ENCODE measurements around the gene NPEPL1.
A peak's percentile ranks its signal among the peaks of the same experiment; 100 is the strongest.

Gene NPEPL1

DNA sequence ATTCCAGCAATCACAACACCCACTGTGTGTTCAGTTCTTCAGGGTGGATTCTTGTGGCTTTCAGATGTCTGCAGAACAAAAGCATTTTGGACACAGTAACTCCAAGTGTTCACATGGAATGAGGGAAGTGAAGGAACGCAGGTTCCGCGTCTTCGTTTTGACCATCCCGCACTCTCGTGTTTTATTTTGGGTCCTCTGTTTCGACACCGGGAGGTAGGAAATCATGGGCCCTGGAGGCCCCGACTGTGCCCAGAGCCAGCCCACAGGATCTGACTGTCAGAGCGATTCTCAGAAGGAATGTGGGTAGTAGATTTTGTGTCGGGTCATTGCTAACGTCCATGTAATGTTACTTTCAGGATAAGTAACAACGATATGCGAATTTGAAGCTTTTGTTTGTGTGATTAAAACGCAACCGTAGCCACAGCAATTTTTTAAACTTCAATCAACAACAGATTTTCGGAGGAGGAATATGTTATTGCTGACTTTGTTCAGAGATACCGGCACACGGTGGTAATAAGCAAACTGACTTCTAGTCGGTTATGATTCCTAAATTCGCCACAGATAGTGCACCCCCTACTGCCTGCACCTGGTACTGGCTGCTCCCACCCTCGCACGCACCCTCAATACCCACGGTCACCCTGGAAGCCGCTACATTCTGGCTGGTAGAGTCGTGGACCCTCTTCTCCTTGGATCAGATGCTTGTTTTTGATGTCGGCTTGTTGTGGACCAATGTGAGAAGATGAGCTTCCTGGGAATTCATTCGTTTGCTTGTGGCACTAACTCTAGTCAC is 10.5 kb downstream of the NPEPL1 start:
- DNase-seq: peak; percentile 5

- DNase-seq: no peak
These were observed 11.3 kb downstream of the NPEPL1 start for GRCh38 chr20:58703765-58704371.

DNA sequence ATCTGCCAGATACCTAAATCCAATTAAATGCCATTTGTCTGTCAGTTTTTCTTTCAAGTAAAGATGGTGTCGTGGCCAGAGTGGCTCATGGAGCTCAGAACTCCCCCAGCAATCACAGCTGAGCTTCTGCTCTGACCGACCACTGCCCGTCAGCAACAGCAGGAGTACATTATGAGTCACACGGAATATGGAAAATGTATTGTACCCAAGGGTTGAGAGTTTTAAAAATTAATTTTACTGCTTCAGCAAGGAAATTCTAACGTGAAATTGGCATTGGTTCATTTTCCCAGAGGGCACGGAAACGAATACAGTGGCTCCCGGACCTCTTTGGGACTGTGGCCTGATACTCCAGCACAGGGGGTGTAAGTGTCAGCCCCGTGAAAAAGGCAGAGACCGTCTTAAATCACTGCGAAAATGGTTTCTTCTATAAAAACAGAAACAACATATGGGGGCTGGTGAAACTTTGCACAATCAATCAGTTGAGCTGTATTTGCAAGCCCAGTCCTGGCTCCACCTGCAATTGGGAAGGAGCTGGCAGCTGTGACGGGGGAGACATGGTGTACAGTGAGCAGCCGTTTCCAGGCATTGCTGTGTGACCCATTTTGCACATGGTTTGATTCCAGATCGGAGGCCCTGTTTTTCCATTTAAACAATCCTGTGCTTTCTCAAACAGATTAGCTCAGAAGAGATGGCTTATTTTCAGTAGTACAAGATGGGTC is 12.8 kb downstream of the NPEPL1 start:
- peak; percentile 2 for DNase-seq

- DNase-seq: no peak
These were observed 13.7 kb downstream of the NPEPL1 start for GRCh38 chr20:58706150-58706892.

GRCh38 chr20:58706975-58707681 is 14.5 kb downstream of the NPEPL1 start:
- peak; percentile 3 for DNase-seq

GRCh38 chr20:58707770-58708169 is 15.2 kb downstream of the NPEPL1 start:
- DNase-seq: no peak

DNA sequence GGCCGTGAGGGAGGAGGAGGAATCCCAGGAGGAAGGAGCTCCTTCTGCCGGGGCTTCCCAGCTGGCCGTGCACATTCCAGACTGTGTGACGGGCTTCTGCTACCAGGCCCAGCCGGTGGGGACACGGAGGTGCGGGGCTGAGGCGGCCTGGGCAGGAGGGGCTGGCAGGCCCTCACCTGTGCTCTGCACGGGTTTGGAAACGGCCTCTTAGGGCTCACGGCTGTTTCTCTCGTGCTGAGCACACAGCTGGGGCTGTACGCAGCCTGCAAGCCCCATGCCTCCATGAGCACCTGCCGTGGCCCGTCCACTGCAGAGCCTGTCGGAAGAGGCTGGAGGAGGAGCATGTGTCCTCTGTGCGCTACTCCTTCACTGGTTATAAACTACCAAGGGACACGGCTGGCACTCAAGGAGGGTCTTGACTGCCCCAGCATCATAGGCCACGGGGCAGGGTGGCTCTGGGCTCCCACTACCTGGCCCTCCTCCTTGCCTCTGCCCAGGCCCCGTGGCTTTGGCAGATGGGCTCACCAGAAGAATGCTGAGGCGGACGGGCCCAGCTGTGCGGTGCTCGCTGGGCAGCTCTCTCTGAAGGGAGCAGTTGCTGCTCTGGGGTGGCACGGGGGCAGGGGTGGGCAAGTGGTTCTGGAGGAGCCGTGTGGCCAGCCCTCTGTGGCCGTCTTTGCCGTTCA is 15.8 kb downstream of the NPEPL1 start:
- DNase-seq: peak; percentile 6

- no peak for DNase-seq
These were observed 16.6 kb downstream of the NPEPL1 start for GRCh38 chr20:58709013-58709702.

DNA sequence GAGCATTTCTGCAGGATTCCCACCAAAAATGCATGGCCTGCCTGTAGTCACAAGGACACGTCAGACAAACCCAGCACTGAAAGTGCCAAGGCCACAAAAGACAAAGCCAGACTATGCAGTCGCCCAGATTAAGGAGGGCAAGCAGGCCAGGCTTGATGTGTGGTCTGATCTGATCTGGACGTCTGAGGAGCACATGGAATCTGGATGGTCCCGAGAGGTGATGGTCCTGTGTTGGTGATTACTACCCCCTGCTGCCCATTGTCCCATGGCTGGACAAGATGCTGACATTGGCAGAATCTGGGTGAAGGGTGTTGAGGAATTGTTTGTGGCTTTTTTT is 17.1 kb downstream of the NPEPL1 start:
- DNase-seq: peak; percentile 3

GRCh38 chr20:58710481-58711265 is 18.1 kb downstream of the NPEPL1 start:
- no peak for DNase-seq

- peak; percentile 3 for DNase-seq
These were observed 18.9 kb downstream of the NPEPL1 start for GRCh38 chr20:58711266-58712051.

GRCh38 chr20:58712151-58712791 is 19.7 kb downstream of the NPEPL1 start:
- DNase-seq: peak; percentile 4

- peak; percentile 4 for DNase-seq
These were observed 20.5 kb downstream of the NPEPL1 start for GRCh38 chr20:58712806-58713731.

DNA sequence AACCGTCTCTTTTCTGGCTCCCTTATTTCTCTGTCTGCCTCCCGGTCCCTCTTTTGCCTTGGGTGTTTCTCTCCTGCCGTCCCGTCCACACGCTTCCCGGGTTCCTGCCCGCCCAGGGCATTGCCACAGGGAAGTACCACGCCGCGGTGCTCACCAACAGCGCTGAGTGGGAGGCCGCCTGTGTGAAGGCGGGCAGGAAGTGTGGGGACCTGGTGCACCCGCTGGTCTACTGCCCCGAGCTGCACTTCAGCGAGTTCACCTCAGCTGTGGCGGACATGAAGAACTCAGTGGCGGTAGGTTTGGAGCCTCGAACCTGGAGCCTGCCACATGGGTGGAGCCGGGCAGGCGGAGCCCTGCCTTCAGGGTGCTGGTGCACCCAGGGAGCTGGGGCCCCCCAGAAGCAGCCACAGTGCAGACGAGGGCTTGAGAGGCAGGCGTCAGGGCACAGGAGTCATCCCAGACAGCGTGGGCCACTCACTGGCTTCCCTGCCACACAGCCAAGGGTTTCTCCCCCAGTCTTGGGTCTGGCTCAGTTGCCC is 21.3 kb downstream of the NPEPL1 start:
- DNase-seq: peak; percentile 6

- peak; percentile 6 for DNase-seq
These were observed 21.8 kb downstream of the NPEPL1 start for GRCh38 chr20:58714340-58714922.

DNA sequence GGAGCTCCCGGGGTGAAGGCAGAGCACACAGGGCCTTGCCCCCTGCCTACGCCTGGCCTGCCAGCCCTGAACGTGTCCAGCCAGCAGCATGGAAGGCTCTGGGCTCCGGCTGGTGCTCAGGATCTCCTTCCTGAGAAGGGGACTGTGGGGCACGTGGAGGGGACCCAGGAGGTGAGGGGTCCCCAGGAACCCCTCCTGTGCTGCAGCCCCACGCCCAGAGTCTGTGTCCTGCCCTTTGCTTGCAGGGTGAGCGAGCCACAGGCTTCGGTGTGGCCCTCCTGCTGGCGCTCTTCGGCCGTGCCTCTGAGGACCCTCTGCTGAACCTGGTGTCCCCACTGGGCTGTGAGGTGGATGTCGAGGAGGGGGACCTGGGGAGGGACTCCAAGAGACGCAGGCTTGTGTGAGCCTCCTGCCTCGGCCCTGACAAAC is 22.3 kb downstream of the NPEPL1 start:
- DNase-seq: peak; percentile 1

DNA sequence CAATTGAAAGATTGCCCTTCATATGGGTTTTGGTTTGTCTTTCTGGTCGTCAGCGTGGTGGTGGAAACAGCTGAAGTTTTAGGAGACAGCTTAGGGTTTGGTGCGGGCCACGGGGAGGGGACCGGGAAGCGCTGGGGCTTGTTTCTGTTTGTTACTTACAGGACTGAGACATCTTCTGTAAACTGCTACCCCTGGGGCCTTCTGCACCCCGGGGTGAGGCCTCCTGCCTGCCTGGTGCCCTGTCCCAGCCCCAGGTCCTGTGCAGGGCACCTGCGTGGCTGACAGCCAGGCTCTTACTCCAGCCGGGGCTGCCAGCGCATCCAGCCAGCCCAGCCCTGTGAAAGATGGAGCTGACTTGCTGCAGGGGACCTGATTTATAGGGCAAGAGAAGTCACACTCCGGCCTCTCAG is 22.8 kb downstream of the NPEPL1 start:
- DNase-seq: peak; percentile 4
